AG10803 (cell line): Measurements from ENCODE around the gene ASB3.

Experiments used
- DNase-seq: peaks from one replicate; pipeline ENCODE4 v3.0.0; 2010; ENCODE audit warnings: low read depth
- H3K4me3 ChIP-seq: 2 replicates; pipeline ENCODE4 v1.5.1; 2011; ENCODE audit warnings: mild to moderate bottlenecking, low read length, control low read depth
- TF ChIP-seq, protein P1 (sequence below): conservative IDR thresholded peaks from 2 replicates; pipeline ENCODE4 v1.5.1; 2011; ENCODE audit warnings: mild to moderate bottlenecking, low read length, control low read depth, inconsistent platforms

Gene ASB3

DNA sequence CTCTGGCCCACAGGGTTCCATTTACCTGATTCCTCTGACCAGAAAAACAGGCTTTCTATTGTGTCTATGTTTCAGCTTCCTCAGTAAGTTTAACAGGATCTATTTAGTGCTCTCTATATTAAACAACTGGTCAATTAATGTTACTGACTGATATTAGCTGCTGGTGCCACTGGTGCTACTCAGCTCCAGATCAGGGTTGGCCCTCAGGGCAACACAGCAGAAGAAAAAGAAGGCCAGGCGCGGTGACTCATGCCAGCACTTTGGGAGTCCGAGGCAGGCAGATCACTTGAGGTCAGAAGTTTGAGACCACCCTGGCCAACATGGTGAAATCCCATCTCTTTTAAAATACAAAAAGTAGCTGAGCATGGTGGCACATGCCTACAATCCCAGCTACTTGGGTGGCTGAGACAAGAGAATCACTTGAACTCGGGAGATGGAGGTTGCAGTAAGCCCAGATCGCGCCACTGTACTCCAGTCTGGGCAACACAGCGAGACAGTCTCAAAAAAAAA, 75.4 kb downstream of the ASB3 start:
- H3K4me3 ChIP-seq: no peak overlapping the region
- TF ChIP-seq, protein P1, sequence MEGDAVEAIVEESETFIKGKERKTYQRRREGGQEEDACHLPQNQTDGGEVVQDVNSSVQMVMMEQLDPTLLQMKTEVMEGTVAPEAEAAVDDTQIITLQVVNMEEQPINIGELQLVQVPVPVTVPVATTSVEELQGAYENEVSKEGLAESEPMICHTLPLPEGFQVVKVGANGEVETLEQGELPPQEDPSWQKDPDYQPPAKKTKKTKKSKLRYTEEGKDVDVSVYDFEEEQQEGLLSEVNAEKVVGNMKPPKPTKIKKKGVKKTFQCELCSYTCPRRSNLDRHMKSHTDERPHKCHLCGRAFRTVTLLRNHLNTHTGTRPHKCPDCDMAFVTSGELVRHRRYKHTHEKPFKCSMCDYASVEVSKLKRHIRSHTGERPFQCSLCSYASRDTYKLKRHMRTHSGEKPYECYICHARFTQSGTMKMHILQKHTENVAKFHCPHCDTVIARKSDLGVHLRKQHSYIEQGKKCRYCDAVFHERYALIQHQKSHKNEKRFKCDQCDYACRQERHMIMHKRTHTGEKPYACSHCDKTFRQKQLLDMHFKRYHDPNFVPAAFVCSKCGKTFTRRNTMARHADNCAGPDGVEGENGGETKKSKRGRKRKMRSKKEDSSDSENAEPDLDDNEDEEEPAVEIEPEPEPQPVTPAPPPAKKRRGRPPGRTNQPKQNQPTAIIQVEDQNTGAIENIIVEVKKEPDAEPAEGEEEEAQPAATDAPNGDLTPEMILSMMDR: no peak
- DNase-seq: no peak

DNA sequence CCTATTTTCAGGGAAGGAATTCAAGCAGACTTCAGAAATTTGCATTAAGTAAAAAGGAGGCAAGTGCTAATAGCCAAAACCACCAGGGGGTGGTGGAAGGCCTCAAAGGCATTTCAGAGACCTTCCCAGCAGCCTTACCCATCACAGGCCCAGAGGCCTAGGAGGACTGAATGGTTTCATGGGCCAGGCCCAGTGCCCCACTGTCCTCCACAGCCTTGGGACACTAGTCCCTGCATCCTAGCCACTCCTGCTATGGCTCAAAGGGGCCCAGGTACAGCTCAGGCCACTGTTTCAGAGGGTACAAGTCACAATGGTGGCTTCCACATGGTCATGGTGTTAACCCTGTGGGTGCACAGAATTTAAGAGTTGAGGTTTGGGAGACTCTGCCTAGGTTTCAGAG, 77.8 kb downstream of the ASB3 start:
- no peak for DNase-seq
- no peak overlapping the region for H3K4me3 ChIP-seq
- TF ChIP-seq, protein P1: no peak

DNA sequence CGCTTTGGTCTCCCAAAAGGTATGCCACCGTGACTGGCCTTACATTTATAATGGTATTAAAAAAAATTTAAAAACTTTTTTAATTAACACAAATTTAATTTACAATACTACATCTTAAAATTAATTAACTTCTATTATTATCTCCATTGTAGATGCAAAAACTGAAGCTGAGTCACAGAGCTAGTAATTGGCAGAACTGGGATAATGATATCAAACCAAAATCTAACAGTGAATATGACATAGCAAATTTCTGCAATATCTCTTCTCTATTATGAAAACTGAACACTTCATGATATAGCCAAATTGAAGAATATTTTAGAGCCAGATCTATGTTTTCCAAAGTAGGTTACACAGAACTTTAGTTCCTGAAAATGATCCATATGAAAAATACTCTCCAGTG, 85.5 kb downstream of the ASB3 start:
- TF ChIP-seq, protein P1: no peak
- DNase-seq: no peak
- no peak overlapping the region for H3K4me3 ChIP-seq

DNA sequence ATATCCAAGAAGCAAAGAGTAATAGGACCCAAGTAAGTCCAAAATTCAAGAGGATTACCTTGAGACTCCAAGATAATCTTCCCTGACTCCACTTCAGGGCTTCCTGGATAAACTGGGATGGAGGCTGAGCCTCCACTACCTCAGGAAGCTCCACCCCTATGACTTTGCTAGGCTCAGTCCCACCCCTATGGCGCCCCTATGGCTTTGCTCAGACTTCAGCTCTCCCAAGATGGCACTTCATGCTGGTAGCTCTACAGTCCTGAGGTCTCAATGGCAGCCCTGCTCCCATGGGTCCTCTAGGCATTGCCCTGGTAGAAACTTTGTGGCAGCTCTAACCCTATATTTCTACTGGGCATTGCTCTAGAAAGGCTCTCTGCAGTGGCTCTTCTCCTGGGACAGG, 89.1 kb downstream of the ASB3 start:
- no peak overlapping the region for H3K4me3 ChIP-seq
- TF ChIP-seq, protein P1: no peak
- no peak for DNase-seq

DNA sequence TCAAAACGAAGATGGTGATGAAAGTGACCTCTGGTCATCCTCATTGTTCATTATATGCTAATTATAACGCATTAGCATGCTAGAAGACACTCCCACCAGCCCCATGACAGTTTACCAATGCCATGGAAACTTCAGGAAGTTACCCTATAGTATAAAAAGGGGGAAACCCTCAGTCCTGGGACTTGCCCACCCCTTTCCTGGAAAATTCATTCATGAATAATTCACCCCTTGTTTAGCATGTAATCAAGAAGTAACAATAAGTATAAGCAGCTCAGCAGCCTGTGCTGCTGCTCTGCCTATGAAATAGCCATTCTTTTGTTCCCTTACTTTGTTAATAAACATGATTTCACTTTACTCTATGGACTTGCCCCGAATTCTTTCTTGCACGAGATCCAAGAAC, 89.7 kb downstream of the ASB3 start:
- TF ChIP-seq, protein P1: no peak
- no peak for DNase-seq
- no peak overlapping the region for H3K4me3 ChIP-seq

DNA sequence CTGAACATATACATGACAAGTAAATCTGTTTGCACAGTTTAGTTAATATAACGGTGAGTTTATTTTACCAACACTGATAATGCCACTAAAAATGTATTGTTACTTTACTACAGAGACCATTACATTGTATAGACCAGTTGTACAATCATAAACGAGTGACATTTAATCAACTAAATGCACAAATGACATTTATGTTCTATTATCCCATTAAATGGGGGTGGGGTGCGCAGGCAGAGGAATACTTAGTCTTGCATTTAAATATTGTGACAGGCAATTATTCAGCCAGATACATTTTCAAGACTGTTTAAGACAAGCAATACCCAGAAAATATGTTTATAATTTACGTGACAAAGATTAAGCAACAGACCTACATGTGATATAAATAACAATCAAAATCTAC, 91.2 kb downstream of the ASB3 start:
- TF ChIP-seq, protein P1: no peak
- no peak overlapping the region for H3K4me3 ChIP-seq
- DNase-seq: no peak

DNA sequence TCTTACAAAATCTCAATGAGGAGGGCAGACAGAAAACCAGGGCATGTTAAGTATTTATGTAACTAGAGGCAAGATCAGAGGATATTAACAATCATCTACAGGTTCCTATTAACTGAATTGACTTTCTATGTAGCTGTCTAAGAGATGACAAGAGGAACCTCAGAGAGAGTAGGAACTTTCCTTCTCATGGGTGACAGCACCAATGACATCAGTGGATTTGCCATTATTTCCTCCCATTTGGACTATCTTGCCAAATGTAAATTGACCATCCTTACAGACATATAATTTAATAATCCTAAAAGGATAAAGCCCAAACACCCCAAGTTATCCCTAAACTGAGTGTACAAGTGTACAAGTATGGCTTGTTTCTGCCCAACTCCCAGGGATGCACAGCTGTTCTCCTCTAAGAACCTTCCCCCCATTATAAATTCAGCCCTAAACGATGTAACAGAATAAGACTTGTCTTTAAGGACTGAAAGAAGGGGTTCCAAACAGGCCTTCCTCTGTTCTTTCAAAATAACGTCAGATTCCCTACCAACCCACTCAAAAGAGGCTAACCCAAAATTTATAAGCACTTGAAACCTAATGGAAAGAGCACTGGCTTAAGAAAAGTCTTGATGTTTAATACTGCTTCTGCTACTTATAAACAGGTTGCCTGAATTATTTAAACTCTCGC, 92.5 kb downstream of the ASB3 start:
- no peak for DNase-seq
- no peak overlapping the region for H3K4me3 ChIP-seq
- TF ChIP-seq, protein P1: no peak
